SK-N-MC (cell line): ENCODE results near the gene DOCK4.

Source experiments
- EZH2 ChIP-seq: fragments of 200-600 bp; sonication (generic); IDR thresholded peaks from one replicate; pipeline ENCODE4 v1.6.1; 2017; ENCODE audit warnings: antibody characterized with exemption
- POLR2AphosphoS5 ChIP-seq: IDR thresholded peaks from 2 replicates; pipeline ENCODE4 v1.6.1; 2012; ENCODE audit warnings: mild to moderate bottlenecking, low read depth, low read length, borderline replicate concordance

DNA sequence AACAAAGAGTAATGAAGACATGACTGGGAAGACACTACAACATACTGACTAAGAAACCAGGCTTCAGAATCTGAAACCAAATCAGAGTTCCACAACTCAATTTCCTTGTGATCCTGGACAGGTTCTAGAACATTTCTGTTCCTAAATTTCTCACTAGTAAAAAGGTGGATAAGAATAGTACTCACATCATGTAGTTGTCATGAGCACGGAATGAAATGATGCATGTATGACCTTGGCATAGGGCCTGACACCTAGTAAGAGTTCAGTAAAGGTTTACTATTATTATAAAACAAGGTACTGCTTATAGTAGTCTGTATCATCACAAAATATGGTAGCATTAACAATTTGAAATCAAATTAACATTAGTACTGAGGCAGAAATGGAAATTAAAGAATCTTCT lies 19.9 kb downstream of the DOCK4 start:
- no peak for TF ChIP-seq EZH2
- TF ChIP-seq POLR2AphosphoS5, result no peak
